Activated CD4-positive, alpha-beta T cell treated with anti-CD3 and anti-CD28 coated beads, Interleukin-2, amount 50 U/mL, for 4 hours (primary cell): ENCODE results near the gene AQP4.

Experiments
- DNase-seq, 2 experiments: peaks; one replicate each; pipeline ENCODE4 v3.0.0-alpha.2; 2020

AQP4 gene, protein sequence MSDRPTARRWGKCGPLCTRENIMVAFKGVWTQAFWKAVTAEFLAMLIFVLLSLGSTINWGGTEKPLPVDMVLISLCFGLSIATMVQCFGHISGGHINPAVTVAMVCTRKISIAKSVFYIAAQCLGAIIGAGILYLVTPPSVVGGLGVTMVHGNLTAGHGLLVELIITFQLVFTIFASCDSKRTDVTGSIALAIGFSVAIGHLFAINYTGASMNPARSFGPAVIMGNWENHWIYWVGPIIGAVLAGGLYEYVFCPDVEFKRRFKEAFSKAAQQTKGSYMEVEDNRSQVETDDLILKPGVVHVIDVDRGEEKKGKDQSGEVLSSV

DNA sequence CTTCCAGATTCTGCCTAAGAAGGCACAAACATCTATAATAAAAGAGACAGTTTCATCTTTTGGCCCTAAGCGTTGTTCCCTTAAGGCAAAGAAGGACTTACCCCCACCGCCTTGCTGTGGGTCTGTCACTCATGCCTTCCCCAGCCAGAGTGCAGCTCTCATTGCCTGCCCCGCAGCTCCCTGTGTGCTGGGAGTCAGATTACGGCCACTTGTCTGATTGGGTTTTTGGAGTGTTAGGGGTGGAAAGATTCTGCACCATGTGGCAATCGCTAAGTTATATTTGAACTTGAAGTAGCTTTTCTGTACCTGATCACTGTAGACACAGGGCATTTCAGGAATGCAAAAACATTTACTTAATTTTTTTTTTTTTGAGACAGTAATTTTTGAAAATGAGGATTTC is at the start of gene AQP4:
Gene AQP4, minus strand, starts transcription at position 151 of the 400 bp plus-strand sequence. Its CDS starts 18 bp downstream, at position 133.
- no peak for DNase-seq

DNA sequence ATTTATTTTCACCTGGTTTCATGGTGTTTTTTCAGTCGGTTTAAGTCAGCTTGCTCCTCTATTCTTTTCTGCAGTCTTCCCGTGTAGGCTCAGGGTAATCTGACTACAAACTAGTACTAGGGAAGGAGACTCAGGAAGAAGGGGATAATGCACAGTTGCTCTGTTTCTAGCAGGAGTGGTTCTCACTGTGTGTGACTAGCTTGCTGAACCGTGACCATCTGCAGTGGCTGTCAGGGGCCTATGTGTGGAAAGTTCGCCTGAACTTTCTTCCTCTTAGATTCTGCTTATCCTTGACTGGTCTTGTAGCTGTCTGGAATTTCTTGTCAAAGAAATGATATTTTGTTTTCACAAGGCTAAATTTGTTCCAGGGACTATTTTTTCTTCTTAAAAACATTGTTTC is 46.3 kb upstream of the AQP4 start:
- no peak for DNase-seq

DNA sequence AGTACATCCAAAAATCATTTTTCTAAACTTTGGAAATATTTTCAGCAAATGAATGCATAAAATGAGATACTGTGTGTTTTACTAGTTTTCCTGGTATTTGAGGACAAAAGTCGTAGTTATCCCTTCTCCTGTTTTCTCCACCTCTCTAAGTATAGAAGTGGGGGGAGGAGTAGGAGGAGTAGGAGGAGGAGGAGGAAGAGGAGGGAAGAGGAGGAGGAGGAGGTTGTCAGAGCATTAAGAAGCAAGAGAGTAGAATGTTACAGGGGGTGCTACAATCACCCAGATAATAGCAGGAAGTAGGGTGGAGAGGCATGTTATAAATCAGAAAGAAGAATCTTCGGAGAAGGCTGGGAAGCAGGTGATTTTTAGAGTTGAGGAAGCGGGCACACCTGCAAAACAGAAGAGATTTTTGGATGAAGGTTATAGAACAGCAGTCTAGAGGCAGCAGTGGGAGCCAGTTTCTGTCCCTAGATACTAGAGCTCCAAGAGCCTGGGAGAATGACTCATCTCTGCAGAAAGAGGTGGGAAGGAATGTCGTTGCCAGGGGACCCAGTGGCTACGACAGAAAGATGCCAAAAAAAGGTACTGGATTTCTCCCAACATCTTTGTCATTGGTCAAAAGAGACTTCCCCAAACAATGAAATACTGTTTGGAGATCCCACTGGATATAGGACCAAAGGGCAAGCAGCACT is 44.2 kb upstream of the AQP4 start:
- no peak for DNase-seq

DNA sequence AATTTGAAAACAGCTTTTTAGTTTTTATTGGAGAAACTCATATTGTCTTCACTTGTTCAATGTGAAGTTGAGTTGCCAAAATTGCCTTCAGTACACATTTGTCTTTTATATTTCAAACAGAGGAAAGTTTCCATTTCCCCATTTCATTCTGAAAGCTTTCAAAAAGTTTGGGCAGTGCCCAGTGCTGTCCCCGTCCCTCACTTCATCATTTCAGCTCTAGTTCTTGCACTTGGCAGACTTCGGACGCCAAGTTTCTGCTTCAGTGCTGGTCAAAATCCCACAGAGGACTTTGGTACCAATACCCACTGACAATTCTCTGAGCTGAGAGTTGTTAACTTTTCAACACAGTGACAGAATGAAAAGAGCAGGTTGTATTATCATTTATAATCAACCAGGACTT is 43.4 kb upstream of the AQP4 start:
- DNase-seq = no peak

DNA sequence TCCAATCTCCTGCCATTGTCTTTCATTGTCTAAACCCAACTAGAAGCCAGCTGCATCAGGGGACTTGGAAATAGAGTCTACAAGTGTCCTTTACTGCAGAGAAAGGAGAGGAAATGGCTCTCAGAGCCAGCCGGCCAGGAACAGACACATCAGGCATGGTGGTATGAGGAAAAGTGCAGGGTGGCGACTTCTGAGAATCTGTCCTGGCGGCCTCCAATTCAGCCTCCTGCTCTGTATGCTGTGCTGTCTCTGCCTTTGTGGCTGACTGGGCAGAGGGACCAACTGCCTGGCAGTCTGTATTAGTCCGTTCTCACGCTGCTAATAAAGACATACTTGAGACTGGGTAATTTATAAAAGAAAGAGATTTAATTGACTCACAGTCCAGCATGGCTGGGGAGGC is 36.8 kb upstream of the AQP4 start:
- no peak for DNase-seq

DNA sequence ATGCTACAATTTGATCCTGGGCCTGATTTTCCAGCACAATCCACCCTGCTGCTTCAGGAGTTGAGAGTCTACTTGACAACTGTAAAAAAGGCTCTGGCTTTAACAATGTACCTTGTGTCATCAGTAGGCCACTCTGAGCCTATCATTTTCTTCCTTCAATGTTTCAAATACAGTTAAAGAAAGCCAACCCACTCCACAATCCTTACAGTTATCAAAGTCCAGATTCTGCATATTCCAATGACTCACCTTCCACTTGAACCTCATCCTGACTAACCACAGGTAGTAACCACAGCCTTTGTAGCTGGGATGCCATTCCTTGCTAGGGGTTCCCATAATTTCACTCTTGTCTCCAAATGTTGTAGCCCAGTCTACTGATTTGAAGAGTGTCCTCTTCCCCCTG is 35.5 kb upstream of the AQP4 start:
- DNase-seq = no peak

DNA sequence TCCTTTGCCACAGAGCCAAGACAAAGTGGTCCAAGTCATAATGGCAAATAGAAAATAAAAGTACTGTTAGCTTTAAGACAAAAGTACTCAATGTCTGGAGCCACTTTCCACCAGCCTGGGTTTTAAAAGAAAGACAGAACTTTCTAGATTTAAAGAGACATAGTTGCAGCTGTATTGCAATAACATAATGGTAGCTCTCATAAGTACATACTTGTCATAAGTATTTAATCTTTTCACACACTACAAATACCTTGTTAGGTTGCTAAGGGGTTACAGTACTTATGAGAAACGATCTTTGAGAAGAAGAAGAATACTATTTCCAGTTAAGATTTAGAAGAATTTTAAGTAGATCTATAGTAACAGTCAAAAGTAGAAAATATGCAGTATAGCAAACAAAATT is 28.9 kb upstream of the AQP4 start:
- no peak for DNase-seq

DNA sequence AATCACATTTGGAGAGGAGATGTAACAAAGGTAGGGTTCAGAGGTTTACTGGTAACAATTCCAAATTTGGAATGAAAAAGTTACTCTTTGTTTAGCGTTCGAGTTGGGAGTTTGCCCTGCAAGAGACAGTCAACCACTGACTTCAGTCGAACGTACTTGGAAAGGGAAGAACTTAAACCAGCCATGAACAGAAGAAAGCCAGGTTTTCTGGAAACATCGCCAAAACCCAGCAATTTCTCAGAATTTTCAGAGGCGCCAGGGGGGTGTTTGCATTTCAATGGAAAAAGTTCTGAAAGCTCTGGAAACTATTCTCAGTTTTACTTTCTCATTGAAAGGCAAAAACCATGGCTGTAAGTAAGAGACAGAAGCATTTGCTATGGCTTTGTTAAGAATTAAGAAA is 28.5 kb upstream of the AQP4 start:
- DNase-seq = no peak

DNA sequence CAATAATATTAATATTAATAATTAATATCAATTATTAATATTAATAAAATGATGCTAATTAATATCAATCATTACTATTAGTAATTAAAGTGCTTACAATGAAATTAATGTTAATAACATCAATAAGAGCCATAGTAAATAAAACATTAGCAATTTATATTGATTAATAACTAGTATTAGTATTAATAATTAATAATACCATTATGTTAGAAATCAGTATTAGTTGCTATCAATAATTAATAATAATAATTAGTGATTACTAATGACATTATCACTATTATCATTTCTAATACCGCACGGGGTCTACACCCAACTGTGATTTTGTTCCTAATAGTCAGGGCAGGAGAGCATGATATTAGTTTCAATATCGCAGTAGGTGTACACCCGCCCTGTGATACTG is 22.8 kb upstream of the AQP4 start:
- DNase-seq = no peak

DNA sequence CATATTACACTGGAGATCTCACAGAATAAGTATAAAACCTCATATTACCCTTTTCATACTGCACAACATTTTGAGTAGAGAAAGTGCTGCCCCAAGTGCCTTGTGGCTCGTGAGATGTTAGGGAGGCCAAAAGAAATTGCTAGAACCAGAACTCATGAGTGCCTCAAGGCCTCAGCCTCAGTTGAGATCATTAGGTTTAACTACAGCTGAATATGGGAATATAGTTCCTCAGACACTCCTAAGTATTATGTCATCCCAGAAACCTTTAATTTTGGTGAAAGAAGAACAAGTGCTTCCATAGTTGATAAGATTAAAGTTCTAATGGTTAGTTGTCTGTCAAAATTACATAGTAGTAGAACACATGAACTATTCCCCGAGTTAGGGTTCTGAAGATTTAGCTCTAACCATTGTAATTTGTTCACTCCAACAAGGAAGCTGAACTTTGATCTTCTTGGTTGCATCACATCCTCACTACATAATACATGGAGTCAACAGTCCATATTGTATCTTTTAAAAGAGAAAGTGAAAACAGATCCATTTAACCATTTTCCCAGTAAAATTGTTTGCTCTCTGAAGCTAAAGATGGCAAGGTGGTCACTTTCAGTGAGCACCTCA is 9.6 kb upstream of the AQP4 start:
- DNase-seq = no peak

DNA sequence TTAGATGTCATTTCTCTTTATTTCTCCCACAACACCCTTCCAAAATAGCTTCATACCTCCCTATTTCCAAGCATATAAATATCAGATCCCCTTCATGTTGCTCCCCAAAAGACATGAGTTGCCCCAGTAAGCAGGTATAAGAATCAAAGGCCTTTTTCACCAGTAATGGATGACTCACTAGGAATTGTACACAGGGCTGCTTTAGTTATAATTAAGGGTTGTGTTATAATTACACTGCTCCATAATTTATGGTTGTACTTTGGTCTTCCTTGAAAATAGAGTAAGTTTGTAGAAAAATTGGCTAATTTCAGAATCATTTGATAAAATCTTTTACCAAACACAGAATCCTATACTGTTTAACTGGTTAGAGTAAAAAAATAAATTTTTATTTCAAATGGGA is 8.8 kb upstream of the AQP4 start:
- DNase-seq = no peak

DNA sequence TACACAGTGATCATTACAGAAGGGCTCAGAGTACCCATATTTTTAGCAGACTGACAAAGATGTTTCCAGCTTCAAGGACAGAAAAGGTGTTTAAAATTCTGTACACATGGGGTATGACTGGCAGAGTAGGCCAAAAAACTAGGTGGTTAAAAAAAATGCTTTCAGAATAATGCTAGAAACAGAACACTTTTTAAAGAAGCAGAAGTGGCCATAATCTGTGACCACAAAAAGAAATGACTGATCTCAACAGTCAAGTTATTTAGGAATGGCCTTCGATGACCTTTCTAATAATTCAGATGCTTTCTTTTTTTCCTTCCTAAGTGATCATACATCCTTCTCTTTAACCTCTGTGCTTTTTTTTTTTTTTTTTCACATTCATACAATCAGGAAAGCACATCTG is 4.1 kb upstream of the AQP4 start:
- no peak for DNase-seq

DNA sequence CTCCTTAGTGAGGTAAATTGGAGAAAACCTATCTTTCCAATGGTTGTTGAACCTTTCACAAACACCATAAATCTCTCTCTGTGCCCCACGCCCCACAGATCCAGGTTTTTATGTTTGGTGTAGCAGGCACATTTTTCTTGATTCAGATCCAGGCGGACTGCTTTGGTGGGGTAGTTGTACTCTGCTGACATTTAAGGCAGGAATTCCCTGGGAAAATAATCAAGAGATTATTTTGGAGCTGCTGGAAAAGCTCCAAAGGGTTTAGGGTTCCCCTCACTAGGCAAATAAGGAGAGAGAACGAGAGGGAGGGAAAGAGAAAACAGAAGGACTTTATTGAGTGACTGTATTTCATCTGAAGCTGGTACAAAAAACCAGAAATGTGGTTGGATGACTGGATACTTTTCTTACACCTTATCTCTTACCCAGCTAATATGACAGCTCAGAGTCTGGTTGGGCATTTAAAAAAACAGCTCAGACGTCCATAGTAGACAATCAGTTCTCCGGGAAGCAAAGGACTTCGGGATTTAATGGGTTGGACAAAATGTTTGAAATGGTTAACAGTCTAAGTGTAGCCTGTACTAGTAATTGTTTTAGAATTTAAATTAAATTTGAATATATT is 3.6 kb upstream of the AQP4 start:
- no peak for DNase-seq

DNA sequence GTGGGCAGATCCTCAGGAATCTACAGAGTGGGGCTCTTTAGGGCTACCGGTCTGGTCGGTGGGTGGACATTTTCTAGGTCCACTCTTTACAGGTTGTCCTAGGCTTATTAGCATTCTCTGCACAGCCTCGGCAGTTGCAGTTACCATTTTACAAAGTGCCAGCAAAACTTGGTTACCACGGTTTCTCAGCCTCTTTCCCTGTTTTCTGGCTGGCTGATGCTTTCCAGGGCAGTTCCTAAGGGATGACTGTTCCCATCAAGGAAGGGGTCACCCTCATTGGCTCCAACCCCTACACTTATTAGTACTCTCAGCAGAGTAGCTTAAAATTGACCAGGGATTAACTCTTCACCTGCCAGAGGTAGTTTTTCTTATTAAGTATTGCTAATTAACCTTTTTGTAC is 2.0 kb upstream of the AQP4 start:
- no peak for DNase-seq

DNA sequence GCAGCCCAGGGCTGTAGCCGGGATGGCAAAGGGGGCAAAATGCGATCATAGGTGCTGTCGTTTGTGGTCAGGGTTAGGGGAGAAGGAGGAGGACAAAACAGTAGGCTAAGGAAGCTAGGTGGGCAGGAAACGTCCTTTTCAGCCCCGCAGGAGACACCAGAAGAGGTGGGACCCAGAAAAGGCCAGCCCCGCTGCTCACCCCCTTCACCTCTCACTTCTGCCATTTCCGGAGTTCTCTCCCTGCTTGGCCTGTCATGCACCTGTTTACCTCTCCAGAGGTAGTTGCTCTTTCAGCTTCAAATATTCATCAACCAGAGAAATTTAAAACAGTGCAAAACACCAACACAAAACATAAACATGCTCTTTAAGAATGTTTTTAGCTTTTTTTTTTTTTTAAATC is 849 bp downstream of the AQP4 start:
- no peak for DNase-seq

DNA sequence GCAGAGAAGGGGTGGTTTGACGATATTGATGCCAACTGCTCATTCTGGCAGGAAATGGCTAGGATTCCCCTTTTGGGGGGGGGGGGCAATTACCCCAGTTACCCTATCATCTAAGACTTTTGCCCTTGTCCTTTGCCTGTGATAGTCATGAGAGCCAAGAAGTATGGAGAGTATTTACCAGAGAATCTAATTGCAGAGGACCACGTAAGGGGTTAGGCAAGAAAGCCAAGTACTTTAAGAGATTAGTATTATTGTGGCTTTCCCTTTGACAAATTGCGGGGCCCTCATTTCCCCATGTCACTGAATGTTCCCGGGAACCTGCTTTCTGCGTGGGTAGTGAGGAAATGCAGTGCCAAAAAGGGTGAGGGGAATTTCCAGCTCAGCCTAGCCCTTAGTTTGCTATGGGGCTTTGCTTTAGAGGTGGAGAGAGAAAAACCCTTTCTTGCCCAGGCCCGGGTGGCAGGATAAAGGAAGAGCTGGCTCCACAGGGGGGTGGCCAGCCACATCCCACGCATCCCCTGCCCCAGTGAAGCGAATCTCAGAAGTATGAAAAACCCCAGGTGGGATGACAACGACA is 1.5 kb downstream of the AQP4 start:
- no peak for DNase-seq

DNA sequence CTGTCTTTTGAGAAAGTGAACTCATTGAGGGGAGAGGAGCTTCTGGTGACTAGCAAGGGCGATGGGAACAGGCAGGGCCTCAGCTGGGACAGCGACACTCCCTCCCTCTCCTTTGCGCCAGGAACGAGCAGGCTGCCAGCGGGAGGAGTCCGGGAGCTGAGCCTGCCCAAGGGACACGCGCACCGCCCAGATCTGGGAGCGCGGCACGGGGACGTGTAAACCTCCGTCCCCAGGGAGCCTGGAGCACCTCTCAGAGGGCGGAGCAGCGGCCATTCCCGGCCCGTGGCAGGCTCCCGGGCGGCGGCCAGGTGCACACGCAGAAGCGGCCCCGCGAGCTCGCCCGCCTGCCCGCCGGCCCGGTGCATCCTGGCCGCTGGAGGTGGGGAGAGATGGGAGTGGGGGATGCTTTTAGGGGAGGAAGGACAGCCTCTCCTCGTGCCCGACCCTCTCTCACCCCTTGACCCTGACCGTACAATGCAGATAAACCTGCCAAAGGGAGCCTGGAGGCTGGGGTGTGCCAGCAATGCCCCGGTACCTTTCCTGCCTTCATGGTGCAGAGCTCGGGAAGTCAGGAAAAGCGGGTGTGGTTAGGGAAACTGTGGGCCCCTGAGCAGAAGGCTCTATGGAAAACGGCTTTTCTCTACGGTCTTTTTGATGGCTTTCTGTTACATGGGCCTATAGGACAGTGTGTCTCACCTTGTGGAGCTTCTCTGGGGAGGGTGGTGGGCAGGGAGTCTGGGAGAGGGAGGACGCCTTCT is 2.2 kb downstream of the AQP4 start:
- no peak for DNase-seq

DNA sequence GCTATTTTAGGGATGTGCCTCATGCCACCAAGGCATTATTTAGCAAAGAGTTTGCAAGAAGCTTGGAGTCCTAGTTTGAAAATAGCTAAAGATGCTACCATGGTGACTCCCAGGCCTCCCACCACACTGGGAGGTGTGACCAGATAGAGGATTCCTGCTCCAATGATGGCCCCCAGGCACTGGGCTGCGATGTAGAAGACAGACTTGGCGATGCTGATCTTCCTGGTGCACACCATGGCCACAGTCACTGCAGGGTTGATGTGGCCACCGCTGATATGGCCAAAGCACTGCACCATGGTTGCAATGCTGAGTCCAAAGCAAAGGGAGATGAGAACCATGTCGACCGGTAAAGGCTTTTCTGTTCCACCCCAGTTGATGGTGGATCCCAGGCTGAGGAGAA is 3.4 kb downstream of the AQP4 start:
- DNase-seq = no peak

DNA sequence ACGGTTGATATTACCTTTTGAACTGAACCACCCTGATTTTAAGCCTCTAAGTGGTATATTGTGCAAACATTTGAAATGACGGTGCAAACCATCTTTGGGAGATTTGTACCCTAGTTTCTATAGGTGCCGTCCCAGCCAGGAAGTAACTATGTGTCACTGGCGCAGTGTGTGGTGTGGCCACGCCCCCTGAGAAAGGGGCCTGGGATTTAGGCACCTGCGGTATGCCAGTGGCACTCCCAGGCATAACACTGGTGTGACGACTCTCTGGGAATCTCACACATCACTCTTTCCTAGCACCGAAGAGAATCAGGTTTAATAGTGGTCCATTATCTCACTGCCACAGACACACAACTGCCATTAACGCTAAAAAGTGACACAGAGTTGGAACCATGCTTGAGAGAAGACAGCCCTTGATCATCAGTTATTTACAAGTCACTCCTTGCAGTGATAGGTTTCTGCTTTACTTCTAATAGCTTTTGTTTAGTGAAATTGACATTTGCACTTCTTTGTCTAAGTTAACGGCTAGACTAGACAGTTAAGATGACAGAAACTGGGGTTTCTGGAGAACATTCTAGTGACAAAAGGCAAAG is 11.1 kb downstream of the AQP4 start:
- DNase-seq = no peak

DNA sequence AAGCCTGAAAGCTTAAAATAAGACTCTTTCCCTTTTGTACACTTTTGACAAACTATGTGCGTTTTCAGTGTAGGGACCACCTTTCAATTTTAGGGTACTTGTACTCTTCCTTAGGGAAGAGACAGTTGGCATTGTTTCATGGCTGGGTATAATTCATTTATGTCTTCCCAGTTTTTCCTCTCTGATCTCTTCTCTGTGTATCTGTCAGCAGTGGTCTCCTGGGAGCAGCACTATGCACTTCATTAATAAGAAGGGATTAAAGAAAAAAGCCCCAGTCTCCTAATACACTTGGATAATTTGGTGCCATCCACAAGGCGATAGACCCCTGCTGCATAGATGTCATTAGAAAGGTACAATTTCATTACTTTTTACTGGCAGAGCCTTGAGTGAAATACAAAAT is 12.1 kb downstream of the AQP4 start:
- no peak for DNase-seq

DNA sequence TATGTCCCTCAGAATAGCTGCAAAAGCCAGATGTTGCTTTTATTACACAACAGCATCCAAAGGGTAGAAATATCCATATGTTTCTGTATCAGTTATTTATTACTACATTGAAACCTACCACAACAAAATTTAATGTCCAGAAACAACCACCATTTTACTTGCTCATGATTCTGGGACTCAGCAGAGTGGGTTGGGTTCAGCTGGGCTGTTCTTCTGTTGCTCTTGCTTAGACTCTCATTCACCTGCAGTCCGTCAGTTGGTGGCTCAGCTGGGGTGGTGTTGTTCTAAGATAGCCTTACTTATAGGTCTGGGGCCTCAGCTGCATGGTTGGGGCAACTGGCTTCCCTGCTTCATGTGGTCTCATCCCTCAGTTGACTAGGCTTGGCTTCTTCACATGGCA is 21.7 kb downstream of the AQP4 start:
- no peak for DNase-seq

DNA sequence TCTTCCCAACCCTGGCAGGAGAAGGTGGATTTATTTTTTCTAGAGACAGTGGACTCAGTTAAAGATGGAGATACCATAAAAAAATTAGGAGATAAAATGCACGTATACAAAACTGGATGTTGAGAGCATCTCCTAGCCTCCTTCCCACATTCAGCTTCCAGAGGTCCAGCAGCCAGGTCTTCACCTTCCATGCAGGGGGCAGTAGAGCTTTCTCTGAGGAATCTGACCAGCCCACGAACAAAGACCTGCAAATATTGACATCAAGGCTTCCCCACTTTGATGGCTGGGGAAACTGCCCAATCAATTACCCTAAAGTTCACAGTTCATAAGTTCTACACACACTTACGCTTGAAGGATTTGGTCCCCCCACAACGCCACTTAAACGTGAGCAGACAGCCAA is 24.5 kb downstream of the AQP4 start:
- DNase-seq = no peak
